ENCODE results near the gene MTERF4. TPM values are rescaled to one million over a fixed set of nuclear protein-coding genes. Genes with fewer than 3 reads are reported as not detected.
"Not testable (repeated sequence)": the region's sequence is repeated elsewhere in the genome, so short reads cannot be mapped to it uniquely, and the experiment has no call there.

The MTERF4 gene
- total RNA-seq, 2 donors from 2014 or later = 33.2 to 42.5 TPM

DNA sequence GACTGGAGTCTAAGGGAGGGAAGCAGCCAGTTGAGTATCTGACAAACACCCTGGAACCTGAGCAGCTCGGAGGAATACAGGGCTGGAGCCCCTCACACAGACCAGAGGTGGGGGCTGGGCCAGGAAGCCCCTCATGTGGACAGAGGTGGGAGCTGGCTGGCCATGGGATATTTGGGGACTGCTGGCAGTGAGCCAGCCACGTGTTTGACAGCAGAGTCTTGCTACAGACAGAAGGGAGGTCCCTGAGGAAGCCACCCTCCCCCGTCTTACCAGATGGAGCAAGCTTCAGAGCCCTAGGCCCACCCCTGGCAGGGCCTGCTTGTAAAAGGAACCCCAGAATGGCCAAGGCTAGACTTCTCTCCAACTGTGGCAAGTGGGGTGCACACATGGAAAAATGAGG lies 3.6 kb upstream of the MTERF4 start:
- H3K4me3 Mint-ChIP-seq = no peak overlapping the region
- 83% methylated on average over 1 to 3 of the region's 3 CpGs for WGBS, 2 experiments (ENCODE audit: insufficient coverage in 1 of 2, insufficient read length in 1 of 2)

DNA sequence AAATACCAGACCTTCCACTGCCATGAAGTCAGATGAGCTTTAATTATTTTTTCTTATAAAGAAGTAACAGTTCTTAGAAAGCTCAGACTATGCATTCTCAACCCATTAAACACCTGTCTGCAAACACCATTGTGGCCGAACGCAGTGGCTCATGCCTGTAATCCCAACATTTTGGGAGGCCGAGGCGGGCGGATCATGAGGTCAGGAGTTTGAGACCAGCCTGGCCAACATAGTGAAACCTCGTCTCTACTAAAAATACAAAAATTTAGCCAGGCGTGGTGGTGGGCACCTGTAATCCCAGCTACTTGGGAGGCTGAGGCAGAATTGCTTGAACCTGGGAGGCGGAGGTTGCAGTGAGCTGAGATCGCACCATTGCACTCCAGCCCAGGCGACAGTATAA lies 2.5 kb upstream of the MTERF4 start:
- not testable (repeated sequence) for H3K9me3 ChIP-seq (ENCODE audit: control insufficient read depth, low read length); H3K4me3 Mint-ChIP-seq; H3K4me3 ChIP-seq (ENCODE audit: low read length); H3K9me3 Mint-ChIP-seq; H3K27me3 ChIP-seq (ENCODE audit: control insufficient read depth, insufficient read depth, low read length, poor library complexity, severe bottlenecking); H3K9ac ChIP-seq (ENCODE audit: extremely low read depth, low read length, poor library complexity, severe bottlenecking); H3K27me3 Mint-ChIP-seq (ENCODE audit: insufficient read depth); H3K27ac Mint-ChIP-seq; H3K4me1 ChIP-seq (ENCODE audit: control insufficient read depth, insufficient read depth, low read length); H3K27ac ChIP-seq (ENCODE audit: low read depth, low read length); H3K4me1 Mint-ChIP-seq
- peaks cover 16% of the 10 kb centered on the region for H3K36me3 Mint-ChIP-seq (ENCODE audit: low read depth)
- DNase-seq = peak; percentile 4
- 87 to 94% methylated on average over 6 to 10 of the region's 10 CpGs for WGBS, 2 experiments (ENCODE audit: insufficient coverage in 1 of 2, insufficient read length in 1 of 2)
- peaks cover 12% of the 10 kb centered on the region for H3K36me3 ChIP-seq (ENCODE audit: control insufficient read depth, insufficient read depth, low read length)

More for the DNA sequence above, 3.6 kb upstream of the MTERF4 start:
- peak; percentile 20 for DNase-seq
- no peak overlapping the region for H3K9ac ChIP-seq (ENCODE audit: extremely low read depth, low read length, poor library complexity, severe bottlenecking)
- Mint-ChIP-seq H3K9me3 (no peaks in the 10 kb centered on the region), H3K4me1 (peaks cover 4% of the 10 kb centered on the region), H3K27me3 (ENCODE audit: insufficient read depth) (no peaks in the 10 kb centered on the region), H3K36me3 (ENCODE audit: low read depth) (peaks cover 10% of the 10 kb centered on the region), H3K27ac (no peak overlapping the region)
- H3K9me3 ChIP-seq (ENCODE audit: control insufficient read depth, low read length) = no peaks in the 10 kb centered on the region
- H3K4me3 ChIP-seq (ENCODE audit: low read length) = no peak overlapping the region
- no peaks in the 10 kb centered on the region for H3K27me3 ChIP-seq (ENCODE audit: control insufficient read depth, insufficient read depth, low read length, poor library complexity, severe bottlenecking)
- no peaks in the 10 kb centered on the region for H3K4me1 ChIP-seq (ENCODE audit: control insufficient read depth, insufficient read depth, low read length)
- TF ChIP-seq CTCF (conservative IDR thresholded peaks at IDR 0.05) = no peak
- H3K27ac ChIP-seq (ENCODE audit: low read depth, low read length) = no peak overlapping the region
- H3K36me3 ChIP-seq (ENCODE audit: control insufficient read depth, insufficient read depth, low read length) = peaks cover 2% of the 10 kb centered on the region

GRCh38 chr2:241103176-241103595 lies 1.1 kb upstream of the MTERF4 start:
- peak; percentile 30 for DNase-seq
- H3K4me1 Mint-ChIP-seq = peaks cover 8% of the 10 kb centered on the region
- peak overlapping the region; percentile 89 for H3K9ac ChIP-seq (ENCODE audit: extremely low read depth, low read length, poor library complexity, severe bottlenecking)

More at GRCh38 chr2:241103176-241103595, 1.1 kb upstream of the MTERF4 start:
- H3K4me3 ChIP-seq (ENCODE audit: low read length) = peak overlapping the region; percentile 94
- 56% methylated on average over 5 of the region's 5 CpGs for WGBS, 2 experiments (ENCODE audit: insufficient coverage in 1 of 2, insufficient read length in 1 of 2)
- H3K36me3 ChIP-seq (ENCODE audit: control insufficient read depth, insufficient read depth, low read length) = peaks cover 18% of the 10 kb centered on the region
- no peaks in the 10 kb centered on the region for H3K27me3 ChIP-seq (ENCODE audit: control insufficient read depth, insufficient read depth, low read length, poor library complexity, severe bottlenecking)
- Mint-ChIP-seq H3K9me3 (no peaks in the 10 kb centered on the region), H3K36me3 (ENCODE audit: low read depth) (peaks cover 26% of the 10 kb centered on the region), H3K27me3 (ENCODE audit: insufficient read depth) (no peaks in the 10 kb centered on the region), H3K4me3 (peak overlapping the region; percentile 85), H3K27ac (peak overlapping the region; percentile 96)
- H3K4me1 ChIP-seq (ENCODE audit: control insufficient read depth, insufficient read depth, low read length) = no peaks in the 10 kb centered on the region
- no peak overlapping the region for H3K27ac ChIP-seq (ENCODE audit: low read depth, low read length)
- H3K9me3 ChIP-seq (ENCODE audit: control insufficient read depth, low read length) = no peaks in the 10 kb centered on the region
- TF ChIP-seq CTCF (conservative IDR thresholded peaks at IDR 0.05) = no peak

Data from endodermal cell (in vitro differentiated cells).